Keratinocyte (primary cell): ENCODE data around the gene GNB5. TPM values are rescaled to one million over a fixed set of nuclear protein-coding genes. Genes with fewer than 3 reads are reported as not detected.

Experiments used
- DNase-seq: peaks from one replicate; pipeline ENCODE4 v3.0.0-alpha.2; 2011; ENCODE audit warnings: low read depth, missing footprints, low spot score
- FAIRE-seq: peaks from 2 replicates; lab custom pipeline; 2011; peaks lifted over from hg19 to GRCh38; lab: Jason Lieb, UNC
- H2AFZ ChIP-seq: 2 replicates; pipeline ENCODE4 v1.6.0; 2012; ENCODE audit warnings: low read length, control low read depth, inconsistent platforms; ENCODE audit not compliant: control insufficient read depth
- H3K27ac ChIP-seq: 2 replicates; pipeline ENCODE4 v1.5.1; 2011; ENCODE audit warnings: low read length; ENCODE audit not compliant: control insufficient read depth, insufficient read depth
- H3K27me3 ChIP-seq: 3 replicates; pipeline ENCODE4 v1.6.0; 2011; ENCODE audit warnings: low read length; ENCODE audit not compliant: control insufficient read depth, insufficient read depth; ENCODE audit errors: extremely low read depth
- H3K36me3 ChIP-seq, 2 experiments: 2 replicates in 1 of 2; 3 replicates in 1 of 2; pipeline ENCODE4 v1.5.1; 2011; ENCODE audit warnings: low read length in 2 of 2, mild to moderate bottlenecking in 1 of 2; ENCODE audit not compliant: control insufficient read depth in 2 of 2, insufficient read depth in 2 of 2; ENCODE audit errors: extremely low read depth in 1 of 2
- H3K4me1 ChIP-seq: 3 replicates; pipeline ENCODE4 v1.5.1; 2011; ENCODE audit warnings: low read length; ENCODE audit not compliant: control insufficient read depth, insufficient read depth; ENCODE audit errors: extremely low read depth
- H3K4me2 ChIP-seq: 3 replicates; pipeline ENCODE4 v1.6.0; 2011; ENCODE audit warnings: low read depth, low read length; ENCODE audit not compliant: control insufficient read depth, insufficient read depth; ENCODE audit errors: extremely low read depth
- H3K4me3 ChIP-seq, 3 experiments: fragments of 200-600 bp in 1 of 3; sonication (generic) in 1 of 3; 2 replicates in 2 of 3; 3 replicates in 1 of 3; pipeline ENCODE4 v1.5.1; 2011 to 2016; ENCODE audit warnings: low read length in 3 of 3, mild to moderate bottlenecking in 3 of 3, control low read depth in 2 of 3, inconsistent platforms in 1 of 3, low read depth in 1 of 3, mixed read lengths in 1 of 3, mixed run types in 1 of 3, moderate library complexity in 1 of 3; ENCODE audit not compliant: control insufficient read depth in 2 of 3, insufficient read depth in 2 of 3; ENCODE audit errors: extremely low read depth in 1 of 3
- H3K79me2 ChIP-seq: 2 replicates; pipeline ENCODE4 v1.6.0; 2012; ENCODE audit warnings: low read length; ENCODE audit not compliant: control insufficient read depth, insufficient read depth
- H3K9ac ChIP-seq: 3 replicates; pipeline ENCODE4 v1.6.0; 2011; ENCODE audit warnings: low read length; ENCODE audit not compliant: control insufficient read depth, insufficient read depth; ENCODE audit errors: extremely low read depth
- H3K9me1 ChIP-seq: 3 replicates; pipeline ENCODE4 v1.6.0; 2011; ENCODE audit warnings: low read length; ENCODE audit not compliant: control insufficient read depth, insufficient read depth; ENCODE audit errors: extremely low read depth
- H3K9me3 ChIP-seq: 2 replicates; pipeline ENCODE4 v1.5.1; 2012; ENCODE audit warnings: low read depth, low read length; ENCODE audit not compliant: control insufficient read depth
- H4K20me1 ChIP-seq: 3 replicates; pipeline ENCODE4 v1.6.0; 2011; ENCODE audit warnings: low read length; ENCODE audit not compliant: control insufficient read depth, insufficient read depth; ENCODE audit errors: extremely low read depth
- EZH2 ChIP-seq: IDR thresholded peaks from one replicate; pipeline ENCODE4 v1.6.1; 2012; ENCODE audit warnings: inconsistent platforms, mild to moderate bottlenecking, low read length, moderate library complexity
- dilution Hi-C: fragments of 300-500 bp; cut with MboI; formaldehyde crosslinking; loops from one replicate; pipeline ENCODE4 v1.7.0; 2020; ENCODE audit warnings: low sequenced_read_pairs; ENCODE audit not compliant: extremely low pct_ligation_motif_present
- polyA plus RNA-seq, 5 experiments: library from polyadenylated mRNA; depleted of rRNA in 3 of 5; stranded (reverse) in 3 of 5; stranded (forward) in 1 of 5; unstranded in 1 of 5; fragments of >200 nt; gene quantifications; 1 replicate in 1 of 5; 2 replicates in 3 of 5; 3 replicates in 1 of 5; pipeline versions ENCODE4 v1.2.1 to v1.2.3, GENCODE V29; 2011 to 2012; ENCODE audit warnings: missing spikeins in 2 of 5, low read depth in 1 of 5, low replicate concordance in 1 of 5
- TF ChIP-seq, protein P1 (sequence below), 3 experiments: IDR thresholded peaks in 1 of 3; conservative IDR thresholded peaks in 1 of 3; optimal IDR thresholded peaks in 1 of 3; 2 replicates in 2 of 3; 3 replicates in 1 of 3; pipeline versions ENCODE3 to v1.5.1; 2011; ENCODE audit warnings: low read length in 3 of 3, mild to moderate bottlenecking in 3 of 3, moderate library complexity in 2 of 3, control low read depth in 1 of 3, inconsistent platforms in 1 of 3; ENCODE audit not compliant: insufficient read depth in 2 of 3; ENCODE audit errors: extremely low read depth in 1 of 3

GNB5 gene
- polyA plus RNA-seq, 1 donor (not counting 4 experiments of a cell fraction or from before 2014, with no cell fraction given), result 25.8 TPM

DNA sequence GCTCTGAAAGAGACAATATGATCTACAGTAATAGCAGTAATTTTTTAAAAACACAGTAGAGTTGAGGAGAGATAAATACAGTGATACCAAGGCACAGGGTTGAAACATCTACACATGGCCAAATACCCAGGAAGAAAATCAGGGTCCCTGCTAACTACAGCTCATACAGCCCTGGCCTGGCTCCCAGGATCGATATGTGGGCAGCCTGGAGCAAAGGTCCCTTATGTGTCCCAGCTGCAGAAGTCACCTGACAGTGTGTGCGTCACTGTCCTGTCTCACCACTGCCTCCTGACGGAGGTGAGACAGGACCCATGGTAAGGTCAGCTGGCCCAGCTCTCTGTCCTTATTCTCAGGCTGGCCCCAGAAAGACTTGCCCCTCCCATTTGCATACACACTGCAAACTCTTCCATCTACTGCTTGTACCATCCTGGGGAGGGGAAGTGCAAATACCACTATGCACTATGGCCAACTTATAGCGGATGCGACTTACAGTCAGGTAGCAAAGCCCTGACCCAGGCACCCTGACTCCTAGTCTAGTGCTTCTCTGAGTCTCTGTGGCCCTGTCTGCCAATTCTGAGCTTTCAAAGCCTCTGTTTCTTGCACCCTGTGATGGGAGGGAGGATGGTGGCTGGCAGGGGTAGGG lies 56.6 kb downstream of the GNB5 start:
- peaks cover 5 to 14% of the 10 kb centered on the region in 2 experiments for H3K36me3 ChIP-seq
- FAIRE-seq, result no peak
- no peaks in the 10 kb centered on the region for H3K79me2 ChIP-seq
- H3K27me3 ChIP-seq, result no peaks in the 10 kb centered on the region
- H3K4me3 ChIP-seq, result no peak overlapping the region
- no peak overlapping the region for H3K27ac ChIP-seq
- H3K4me2 ChIP-seq, result no peak overlapping the region
- H3K9me3 ChIP-seq, result no peaks in the 10 kb centered on the region
- TF ChIP-seq, protein P1, sequence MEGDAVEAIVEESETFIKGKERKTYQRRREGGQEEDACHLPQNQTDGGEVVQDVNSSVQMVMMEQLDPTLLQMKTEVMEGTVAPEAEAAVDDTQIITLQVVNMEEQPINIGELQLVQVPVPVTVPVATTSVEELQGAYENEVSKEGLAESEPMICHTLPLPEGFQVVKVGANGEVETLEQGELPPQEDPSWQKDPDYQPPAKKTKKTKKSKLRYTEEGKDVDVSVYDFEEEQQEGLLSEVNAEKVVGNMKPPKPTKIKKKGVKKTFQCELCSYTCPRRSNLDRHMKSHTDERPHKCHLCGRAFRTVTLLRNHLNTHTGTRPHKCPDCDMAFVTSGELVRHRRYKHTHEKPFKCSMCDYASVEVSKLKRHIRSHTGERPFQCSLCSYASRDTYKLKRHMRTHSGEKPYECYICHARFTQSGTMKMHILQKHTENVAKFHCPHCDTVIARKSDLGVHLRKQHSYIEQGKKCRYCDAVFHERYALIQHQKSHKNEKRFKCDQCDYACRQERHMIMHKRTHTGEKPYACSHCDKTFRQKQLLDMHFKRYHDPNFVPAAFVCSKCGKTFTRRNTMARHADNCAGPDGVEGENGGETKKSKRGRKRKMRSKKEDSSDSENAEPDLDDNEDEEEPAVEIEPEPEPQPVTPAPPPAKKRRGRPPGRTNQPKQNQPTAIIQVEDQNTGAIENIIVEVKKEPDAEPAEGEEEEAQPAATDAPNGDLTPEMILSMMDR (optimal IDR thresholded peaks at IDR 0.05 in 1 of 3, IDR thresholded peaks at IDR 0.05 in 1 of 3, conservative IDR thresholded peaks at IDR 0.05 in 1 of 3; ENCODE audit: extremely low read depth in 1 of 3, insufficient read depth in 2 of 3, low read length in 3 of 3), result no peak
- no peak for TF ChIP-seq EZH2
- H3K9ac ChIP-seq, result no peak overlapping the region
- no peaks in the 10 kb centered on the region for H3K4me1 ChIP-seq
- no peaks in the 10 kb centered on the region for H4K20me1 ChIP-seq
- dilution Hi-C loops, result no loop called here
- no peak overlapping the region for H2AFZ ChIP-seq
- no peaks in the 10 kb centered on the region for H3K9me1 ChIP-seq
- no peak for DNase-seq

DNA sequence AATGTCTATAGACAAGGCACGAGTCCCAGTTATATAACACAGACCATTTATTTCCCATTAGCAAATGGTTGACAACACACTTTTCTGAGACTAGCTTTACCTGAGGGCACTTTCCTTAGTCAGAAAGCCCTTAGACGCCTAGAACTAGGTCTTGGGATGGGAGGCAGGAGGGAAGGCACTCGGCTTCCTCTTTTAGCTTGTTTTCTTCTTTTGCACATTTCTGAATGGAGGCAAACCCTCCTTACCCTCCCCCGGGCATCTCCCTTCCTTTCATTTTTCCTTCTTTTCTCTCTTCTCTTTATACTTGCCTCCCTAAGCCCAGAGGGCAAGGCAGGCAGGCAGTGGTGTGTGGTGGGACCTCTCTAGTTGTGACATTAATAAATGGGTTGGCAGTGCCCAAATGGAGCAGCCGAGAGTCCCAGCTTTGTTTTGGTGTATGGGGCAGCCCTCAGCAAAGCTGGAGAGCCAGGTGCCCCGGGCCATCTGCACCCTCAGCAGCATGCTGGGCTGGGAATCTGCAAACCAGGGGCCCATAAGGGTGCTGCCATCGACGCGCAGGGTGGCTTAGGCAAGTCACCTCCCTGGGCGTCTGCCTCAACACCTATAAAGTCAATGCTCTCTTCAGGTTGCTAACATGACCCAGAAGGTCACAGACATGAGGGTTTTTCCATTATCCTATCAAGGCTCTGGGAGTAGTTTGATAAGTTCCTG lies 57.5 kb downstream of the GNB5 start:
- dilution Hi-C loops, result no loop called here
- Histone ChIP-seq H3K36me3 (peaks cover 5 to 14% of the 10 kb centered on the region in 2 experiments), H2AFZ (no peak overlapping the region), H3K4me1 (no peaks in the 10 kb centered on the region), H3K27me3 (no peaks in the 10 kb centered on the region), H3K4me3 (no peak overlapping the region), H3K27ac (no peak overlapping the region), H3K9ac (no peak overlapping the region), H3K79me2 (no peaks in the 10 kb centered on the region), H3K9me1 (no peaks in the 10 kb centered on the region), H4K20me1 (no peaks in the 10 kb centered on the region), H3K4me2 (no peak overlapping the region), H3K9me3 (no peaks in the 10 kb centered on the region)
- no peak for DNase-seq
- TF ChIP-seq EZH2, result no peak
- FAIRE-seq, result no peak
